Heart right ventricle (tissue), 16 donors: ENCODE measurements around the gene NDUFS6. TPM values are rescaled to one million over a fixed set of nuclear protein-coding genes. Genes with fewer than 3 reads are reported as not detected.
A peak's percentile ranks its signal among the peaks of the same experiment; 100 is the strongest.

Experiments used
- ATAC-seq, 8 donors: fragments of 200-7000 bp; cut with Tn5 transposase; one replicate each; pipeline ENCODE4 v1.9.1; 2020; ENCODE audit warnings: mild to moderate bottlenecking in 8 of 8, moderate library complexity in 8 of 8, moderate number of reproducible peaks in 1 of 8
- DNase-seq, 2 donors: peaks; one replicate each; pipeline ENCODE4 v3.0.0-alpha.2; 2020
- H3K27ac ChIP-seq, 10 donors: fragments of 200-600 bp; sonication (generic) in 2 of 10; one replicate each; pipeline versions ENCODE4 v1.5.0 to v1.8.0; 2020 to 2022; ENCODE audit warnings: mild to moderate bottlenecking in 3 of 10
- H3K27me3 ChIP-seq, 7 donors: fragments of 200-600 bp; one replicate each; pipeline ENCODE4 v1.8.0; 2021 to 2022; ENCODE audit warnings: mild to moderate bottlenecking in 2 of 7
- H3K36me3 ChIP-seq, 9 donors: fragments of 200-600 bp; sonication (generic) in 1 of 9; one replicate each; pipeline versions ENCODE4 v1.5.0 to v1.8.0; 2020 to 2022; ENCODE audit warnings: mild to moderate bottlenecking in 2 of 9
- H3K4me1 ChIP-seq, 9 donors: fragments of 200-600 bp; sonication (generic) in 1 of 9; one replicate each; pipeline versions ENCODE4 v1.5.0 to v1.8.0; 2020 to 2022; ENCODE audit warnings: mild to moderate bottlenecking in 4 of 9
- H3K4me3 ChIP-seq, 10 donors: fragments of 200-600 bp; sonication (generic) in 2 of 10; one replicate each; pipeline versions ENCODE4 v1.5.0 to v1.8.0; 2020 to 2022; ENCODE audit warnings: mild to moderate bottlenecking in 7 of 10, moderate library complexity in 2 of 10
- H3K9me3 ChIP-seq, 11 donors: fragments of 200-600 bp in 10 of 11; sonication (generic) in 2 of 11; one replicate each; pipeline versions ENCODE4 v1.5.0 to v1.8.0; 2013 to 2022; ENCODE audit warnings: mild to moderate bottlenecking in 2 of 11, control low read depth in 1 of 11, moderate library complexity in 1 of 11
- CTCF ChIP-seq, 9 donors: fragments of 200-600 bp; sonication (generic) in 2 of 9; IDR thresholded peaks; one replicate each; pipeline versions ENCODE4 v1.5.0 to v1.8.0; 2021 to 2022; ENCODE audit warnings: antibody characterized with exemption in 9 of 9, mild to moderate bottlenecking in 5 of 9, moderate library complexity in 1 of 9
- WGBS, 2 donors: extraction: QIAGEN DNeasy Blood & Tissue Kit; methylation state at CpG; one replicate each; pipeline ENCODE4 v1.1.7; 2013; ENCODE audit warnings: inconsistent platforms in 1 of 2; 5-methylcytosine and 5-hydroxymethylcytosine counted together
- intact Hi-C, 10 donors: fragments of 100-400 bp; cut with DNase I; formaldehyde crosslinking; loops; one replicate each; pipeline versions ENCODE4 v1.11.1 to v1.14.2; 2022
- polyA plus RNA-seq, 2 donors: library from polyadenylated mRNA; stranded (reverse); fragments of 200-250 nt; gene quantifications; one replicate each; pipeline ENCODE4 v1.2.3, GENCODE V29; 2013
- total RNA-seq, 10 donors: library from RNA; stranded (reverse); fragmentation: NEBNext Ultra II Directional in 3 of 10; extraction: Animal tissue kit (Norgen Biotek cat#: 25700) in 3 of 10; gene quantifications; one replicate each; pipeline versions ENCODE4 v1.2.1 to v1.2.4, GENCODE V29; 2021 to 2023
- donor health status: Arrhythmogenic right ventricular cardiomyopathy.
- donor health status: ischemic (EF 13 %, LVEDD 7.1; RV severe dilation, severe dysfunction).
- donor health status: healthy with polysubstance abuse.
- donor health status: DM: no; HTN: yes; CAD: no.
- donor health status: DM: no; HTN: no; CAD: no.
- donor health status: ischemic (EF 25% LVEDD 6.9; RV normal size, moderate dysfunction).
- donor health status: ischemic (EF 25% LVEDD 5.7; RV mildly dilated, moderate dysfunction).
- donor health status: healthy.
- donor health status: DM: yes; HTN: yes; CAD: no.
- donor health status: Ischemic cardiomyopathy.
- donor health status: ischemic (EF 35%, LVEDD 5.7; RV mildly dilated, moderate dysfunction).
- donor health status: nonischemic (EF 11% LVEDD 7.7; RV severe dilation, severe dysfunction).
- donor health status: DM: yes; HTN: yes; CAD: no.
- donor health status: PGD.
- donor health status: ischemic (EF 29% LVEDD 5.4; RV normal size, mild dysfunction).
- donor health status: nonischemic (EF 23%, LVEDD 6.1; RV moderate dilation, normal function).

NDUFS6 gene
- total and polyA plus RNA-seq, 12 donors: 60.2 to 198 (median 87.9) TPM

- H3K27ac ChIP-seq: no peak overlapping the region
- intact Hi-C loops: no loop called here
These were observed 19.4 kb upstream of the NDUFS6 start for GRCh38 chr5:1781726-1782384.

DNA sequence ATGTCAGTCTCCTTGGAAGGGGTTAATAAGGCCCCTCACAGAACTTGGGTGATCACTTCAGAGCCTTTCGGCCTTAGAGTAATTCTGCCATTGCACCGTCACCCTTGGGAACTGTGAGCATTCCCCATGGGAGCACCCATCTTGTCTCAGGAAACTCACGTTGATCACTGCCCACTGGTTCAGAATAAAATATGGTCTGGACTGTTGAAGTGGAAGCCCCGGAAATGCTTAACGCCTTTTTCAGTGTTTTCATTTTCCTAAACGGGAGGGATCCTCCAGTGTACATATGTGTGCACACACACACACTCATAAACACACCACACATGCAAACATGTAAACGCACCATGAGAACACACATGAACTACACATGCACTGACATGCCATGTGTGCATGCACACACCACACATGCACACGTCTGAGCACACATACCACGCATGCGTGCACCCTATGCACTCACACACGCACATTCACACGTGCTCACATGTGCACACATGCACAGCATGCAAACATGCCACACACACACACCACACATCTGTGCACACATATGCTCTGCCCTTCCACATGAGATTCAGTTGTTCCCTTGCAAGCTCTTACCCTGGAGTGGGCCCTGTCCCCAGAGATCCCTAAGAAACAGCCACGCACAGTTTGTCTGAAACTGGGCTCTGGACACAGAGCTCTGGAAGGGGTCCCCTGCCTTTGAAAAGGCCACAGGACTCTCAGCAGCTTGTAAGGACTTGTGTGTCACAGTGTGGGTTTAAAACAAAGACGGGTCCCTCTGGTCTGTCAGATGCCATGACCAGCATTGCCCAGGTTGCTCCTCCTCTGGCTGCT is 18.6 kb upstream of the NDUFS6 start:
- WGBS, 2 donors: 62 to 63% methylated on average over 14 of the region's 14 CpGs
- ATAC-seq: peak in 2 of 8 donors; percentile 7 to 12
- Histone ChIP-seq H3K4me3 (no peak overlapping the region), H3K27me3 (peaks cover 0 to 9% (median 0%) of the 10 kb centered on the region in 7 donors), H3K9me3 (no peaks in the 10 kb centered on the region), H3K4me1 (no peaks in the 10 kb centered on the region), H3K36me3 (no peaks in the 10 kb centered on the region), H3K27ac (no peak overlapping the region)
- TF ChIP-seq CTCF (IDR thresholded peaks at IDR 0.05): no peak
- intact Hi-C loops: no loop called here
- DNase-seq: no peak

More at GRCh38 chr5:1781726-1782384, 19.4 kb upstream of the NDUFS6 start:
- Histone ChIP-seq H3K27me3 (peaks cover 0 to 9% (median 0%) of the 10 kb centered on the region in 7 donors), H3K4me3 (no peak overlapping the region), H3K9me3 (no peaks in the 10 kb centered on the region), H3K36me3 (no peaks in the 10 kb centered on the region), H3K4me1 (no peaks in the 10 kb centered on the region)
- ATAC-seq: no peak
- TF ChIP-seq CTCF (IDR thresholded peaks at IDR 0.05): no peak
- WGBS, 2 donors: 85 to 90% methylated on average over 9 of the region's 9 CpGs
- DNase-seq: no peak

GRCh38 chr5:1783216-1783554 is 18.0 kb upstream of the NDUFS6 start:
- no peaks in the 10 kb centered on the region for H3K4me1 ChIP-seq
- H3K4me3 ChIP-seq: no peak overlapping the region
- H3K9me3 ChIP-seq: no peaks in the 10 kb centered on the region
- no peak overlapping the region for H3K27ac ChIP-seq
- peaks cover 0 to 9% (median 0%) of the 10 kb centered on the region in 7 donors for H3K27me3 ChIP-seq
- ATAC-seq: peak in 6 of 8 donors; percentile 24 to 73 (median 48)
- no peak for TF ChIP-seq CTCF (IDR thresholded peaks at IDR 0.05)
- no peak for DNase-seq
- 34% methylated on average over 11 of the region's 11 CpGs for WGBS, 2 donors
- H3K36me3 ChIP-seq: no peaks in the 10 kb centered on the region
- intact Hi-C loops: no loop called here

GRCh38 chr5:1784197-1785050 is 16.8 kb upstream of the NDUFS6 start:
- Histone ChIP-seq H3K27ac (no peak overlapping the region), H3K9me3 (no peaks in the 10 kb centered on the region), H3K27me3 (peaks cover 0 to 9% (median 0%) of the 10 kb centered on the region in 7 donors), H3K36me3 (no peaks in the 10 kb centered on the region), H3K4me3 (no peak overlapping the region), H3K4me1 (peaks cover 0 to 1% (median under 1%) of the 10 kb centered on the region in 9 donors)
- no peak for DNase-seq
- 89 to 92% methylated on average over 20 of the region's 20 CpGs for WGBS, 2 donors
- no peak for ATAC-seq
- intact Hi-C loops: no loop called here
- TF ChIP-seq CTCF (IDR thresholded peaks at IDR 0.05): no peak
